DMS114 treated with DMSO at 0.1 percent for 48 hours (cell line): Measurements from ENCODE around the gene OLFML2B.
A peak's percentile ranks its signal among the peaks of the same experiment; 100 is the strongest.
"Not testable (repeated sequence)": the region's sequence is repeated elsewhere in the genome, so short reads cannot be mapped to it uniquely, and the experiment has no call there.

ENCODE experiments used
- DNase-seq: peaks from one replicate; lab custom pipeline; 2025; ENCODE audit not compliant: unreplicated experiment; lab: John Stamatoyannopoulos, UW

Gene OLFML2B

GRCh38 chr1:162023547-162024501 lies at the start of gene OLFML2B:
Gene OLFML2B (minus strand): TSS chr1:162023869. CDS start chr1:162023430, 439 bp downstream.
- peak; percentile 61 for DNase-seq

GRCh38 chr1:162072740-162073139 lies 49.1 kb upstream of the OLFML2B start:
- no peak for DNase-seq

- no peak for DNase-seq
Measured at GRCh38 chr1:162070825-162071224, 47.2 kb upstream of the OLFML2B start.

- no peak for DNase-seq
Measured at GRCh38 chr1:162070094-162070748, 46.6 kb upstream of the OLFML2B start.

- peak; percentile 52 for DNase-seq
Measured at GRCh38 chr1:162069334-162070093, 45.8 kb upstream of the OLFML2B start, which contains the start of gene NOS1AP. Gene NOS1AP (plus strand): TSS chr1:162069691. CDS start chr1:162070178, 487 bp downstream.

- DNase-seq: no peak
Measured at GRCh38 chr1:162068301-162068700, 44.6 kb upstream of the OLFML2B start.

GRCh38 chr1:162067466-162067865 lies 43.8 kb upstream of the OLFML2B start:
- no peak for DNase-seq

- DNase-seq: not testable (repeated sequence)
Measured at GRCh38 chr1:162066836-162067235, 43.2 kb upstream of the OLFML2B start.

- no peak for DNase-seq
Measured at GRCh38 chr1:162065016-162065415, 41.3 kb upstream of the OLFML2B start.

- no peak for DNase-seq
Measured at GRCh38 chr1:162062542-162063015, 38.9 kb upstream of the OLFML2B start.

- no peak for DNase-seq
Measured at GRCh38 chr1:162060314-162060713, 36.6 kb upstream of the OLFML2B start.

- no peak for DNase-seq
Measured at GRCh38 chr1:162059721-162060120, 36.1 kb upstream of the OLFML2B start.

- no peak for DNase-seq
Measured at GRCh38 chr1:162056579-162056978, 32.9 kb upstream of the OLFML2B start.

GRCh38 chr1:162056043-162056442 lies 32.4 kb upstream of the OLFML2B start:
- DNase-seq: peak; percentile 75

GRCh38 chr1:162055062-162055461 lies 31.4 kb upstream of the OLFML2B start:
- no peak for DNase-seq

GRCh38 chr1:162053949-162054348 lies 30.3 kb upstream of the OLFML2B start:
- DNase-seq: not testable (repeated sequence)

- DNase-seq: no peak
Measured at GRCh38 chr1:162046921-162047320, 23.3 kb upstream of the OLFML2B start.

- DNase-seq: no peak
Measured at GRCh38 chr1:162042361-162042760, 18.7 kb upstream of the OLFML2B start.

- peak; percentile 41 for DNase-seq
Measured at GRCh38 chr1:162040657-162041056, 17.0 kb upstream of the OLFML2B start.

- DNase-seq: no peak
Measured at GRCh38 chr1:162040001-162040400, 16.3 kb upstream of the OLFML2B start.

GRCh38 chr1:162038624-162039023 lies 15.0 kb upstream of the OLFML2B start:
- DNase-seq: no peak
